NT2/D1 (cell line): ENCODE data around the gene CFAP52.
"Not testable (repeated sequence)": the region's sequence is repeated elsewhere in the genome, so short reads cannot be mapped to it uniquely, and the experiment has no call there.

Experiments used
- DNase-seq: peaks from one replicate; pipeline ENCODE4 v3.0.0-alpha.2; 2011; ENCODE audit warnings: low read depth, low spot score
- H3K27me3 ChIP-seq: 2 replicates; pipeline ENCODE4 v1.6.0; 2011; ENCODE audit warnings: mild to moderate bottlenecking; ENCODE audit not compliant: insufficient read length, insufficient read depth
- H3K36me3 ChIP-seq: 2 replicates; pipeline ENCODE4 v1.6.1; 2011; ENCODE audit warnings: mild to moderate bottlenecking, low read length, mixed read lengths; ENCODE audit not compliant: insufficient read depth, insufficient read length
- H3K4me1 ChIP-seq: 2 replicates; pipeline ENCODE4 v1.5.1; 2011; ENCODE audit not compliant: insufficient read depth, insufficient read length
- H3K4me3 ChIP-seq: 2 replicates; pipeline ENCODE4 v1.5.1; 2011; ENCODE audit warnings: low read depth; ENCODE audit not compliant: insufficient read length
- H3K9ac ChIP-seq: 2 replicates; pipeline ENCODE4 v1.6.0; 2011; ENCODE audit warnings: low read depth; ENCODE audit not compliant: insufficient read length
- H3K9me3 ChIP-seq: 2 replicates; pipeline ENCODE4 v1.5.1; 2011; ENCODE audit warnings: mild to moderate bottlenecking, low read length; ENCODE audit not compliant: insufficient read depth
- SUZ12 ChIP-seq: IDR thresholded peaks from 2 replicates; pipeline ENCODE4 v1.6.1; 2011; ENCODE audit not compliant: insufficient read length, insufficient read depth; ENCODE audit errors: extremely low read depth
- YY1 ChIP-seq: IDR thresholded peaks from 2 replicates; pipeline ENCODE4 v1.6.1; 2011; ENCODE audit not compliant: insufficient read length, insufficient read depth
- ZNF274 ChIP-seq: IDR thresholded peaks from 2 replicates; pipeline ENCODE4 v1.6.1; 2011; ENCODE audit warnings: mild to moderate bottlenecking, low read depth, low read length

The CFAP52 gene

DNA sequence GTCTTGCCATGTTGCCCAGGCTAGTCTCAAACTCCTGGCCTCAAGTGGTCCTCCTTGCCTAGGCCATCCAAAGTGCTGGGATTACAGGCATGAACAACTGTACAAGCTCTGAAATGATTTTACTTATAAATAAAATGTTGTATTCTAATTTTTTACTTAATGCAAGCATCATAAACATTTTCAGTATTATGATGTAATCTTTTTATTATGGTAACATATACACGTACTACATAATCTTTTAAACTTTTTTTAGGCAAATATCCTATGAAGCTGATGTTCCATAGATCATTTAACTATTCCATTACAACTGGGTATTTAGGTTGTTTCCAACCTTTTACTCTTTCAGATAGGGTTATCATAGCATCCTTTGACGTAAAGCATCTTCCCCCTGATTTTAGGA lies 35.1 kb downstream of the CFAP52 start:
- H3K27me3 ChIP-seq = no peaks in the 10 kb centered on the region
- H3K36me3 ChIP-seq = no peaks in the 10 kb centered on the region
- no peak for TF ChIP-seq YY1
- no peak for TF ChIP-seq ZNF274
- TF ChIP-seq SUZ12 = no peak
- H3K4me3 ChIP-seq = no peak overlapping the region
- peaks cover 6% of the 10 kb centered on the region; the same call in 1 of the 2 replicates for H3K9me3 ChIP-seq
- H3K4me1 ChIP-seq = no peaks in the 10 kb centered on the region
- no peak for DNase-seq
- no peak overlapping the region for H3K9ac ChIP-seq

DNA sequence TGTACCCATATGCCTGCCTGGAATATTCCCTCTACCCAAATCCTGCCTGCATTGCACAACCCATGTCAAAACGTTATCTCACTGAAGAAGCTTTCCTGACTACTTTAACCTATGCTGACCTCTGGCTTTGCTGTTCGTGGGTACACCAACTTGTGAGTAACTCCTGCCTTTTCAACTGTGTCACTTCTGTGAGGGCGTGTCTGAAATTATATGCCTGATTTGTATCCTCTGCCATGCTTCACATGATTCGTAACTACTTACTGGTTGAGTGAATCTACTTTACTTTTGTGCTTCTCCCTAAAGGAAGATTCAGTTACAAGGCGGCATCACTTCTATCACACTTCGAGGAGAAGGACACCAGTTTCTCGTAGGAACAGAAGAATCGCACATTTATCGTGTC lies 35.6 kb downstream of the CFAP52 start:
- peaks cover 6% of the 10 kb centered on the region; the same call in 1 of the 2 replicates for H3K9me3 ChIP-seq
- DNase-seq = no peak
- TF ChIP-seq ZNF274 (no peak), YY1 (no peak), SUZ12 (no peak)

DNA sequence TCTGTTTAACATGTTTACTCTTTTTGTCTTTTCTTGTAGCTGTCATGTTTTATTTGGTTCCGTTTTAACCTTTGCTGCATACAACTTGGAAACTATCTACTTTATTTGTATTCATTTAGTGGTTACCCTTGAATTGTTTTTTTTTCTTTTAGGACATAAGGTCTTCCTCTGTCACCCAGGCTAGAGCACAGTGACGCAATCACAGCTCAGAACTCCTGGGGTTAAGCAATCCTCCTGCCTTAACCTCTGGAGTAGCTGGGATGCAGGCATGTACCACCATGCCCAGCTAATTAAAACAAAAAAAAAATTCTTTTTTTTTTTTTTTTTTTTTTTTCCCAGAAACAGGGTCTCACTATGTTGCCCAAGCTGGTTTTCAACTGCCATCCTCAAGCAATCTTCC lies 39.0 kb downstream of the CFAP52 start:
- Histone ChIP-seq H3K36me3 (no peaks in the 10 kb centered on the region), H3K4me3 (no peak overlapping the region), H3K27me3 (no peaks in the 10 kb centered on the region), H3K9ac (no peak overlapping the region), H3K9me3 (peaks cover 6% of the 10 kb centered on the region; the same call in 1 of the 2 replicates), H3K4me1 (no peaks in the 10 kb centered on the region)
- DNase-seq = no peak
- no peak for TF ChIP-seq SUZ12
- TF ChIP-seq YY1 = no peak
- TF ChIP-seq ZNF274 = no peak

More for the DNA sequence above, 35.6 kb downstream of the CFAP52 start:
- H3K4me3 ChIP-seq = no peak overlapping the region
- no peaks in the 10 kb centered on the region for H3K4me1 ChIP-seq
- no peak overlapping the region for H3K9ac ChIP-seq
- H3K27me3 ChIP-seq = no peaks in the 10 kb centered on the region
- no peaks in the 10 kb centered on the region for H3K36me3 ChIP-seq

DNA sequence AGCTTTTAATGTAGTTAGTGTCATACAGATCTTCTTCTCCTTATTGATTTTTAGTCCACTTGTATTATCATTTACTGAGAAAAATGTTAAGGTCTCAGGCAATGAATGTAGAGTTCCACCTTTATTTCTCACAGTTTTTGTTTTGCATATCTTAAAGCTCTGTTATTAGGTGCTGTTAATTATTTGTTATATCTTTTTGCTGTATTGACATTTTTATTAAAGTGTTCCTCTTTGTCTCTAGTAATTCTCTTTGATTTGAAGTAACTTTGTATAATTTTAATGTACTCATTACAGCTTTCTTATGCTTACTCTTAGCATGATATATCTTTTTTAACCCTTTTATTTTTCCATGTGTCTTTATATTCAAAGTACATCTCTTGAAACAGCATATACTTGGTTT lies 46.5 kb downstream of the CFAP52 start:
- no peak for DNase-seq
- Histone ChIP-seq H3K27me3 (no peaks in the 10 kb centered on the region), H3K9me3 (peaks cover 13% of the 10 kb centered on the region), H3K4me1 (no peaks in the 10 kb centered on the region), H3K36me3 (no peaks in the 10 kb centered on the region), H3K9ac (no peak overlapping the region), H3K4me3 (no peak overlapping the region)
- TF ChIP-seq ZNF274 (no peak), YY1 (no peak), SUZ12 (no peak)

DNA sequence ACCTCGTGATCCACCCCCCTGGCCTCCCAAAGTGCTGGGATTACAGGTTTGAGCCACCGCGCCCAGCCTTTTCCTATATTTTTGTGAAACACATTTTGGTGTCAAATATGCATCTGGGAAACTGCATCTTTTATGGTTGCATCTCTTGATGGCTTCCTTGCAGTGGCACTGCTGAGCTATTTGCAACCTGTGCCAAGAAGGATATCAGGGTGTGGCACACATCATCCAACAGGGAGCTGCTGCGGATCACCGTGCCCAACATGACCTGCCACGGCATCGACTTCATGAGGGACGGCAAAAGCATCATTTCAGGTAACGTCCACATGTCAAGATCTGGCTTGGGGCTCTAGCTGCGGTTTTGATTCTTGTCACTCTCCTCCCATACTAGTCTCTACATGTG lies 52.1 kb downstream of the CFAP52 start:
- H3K4me1 ChIP-seq = no peaks in the 10 kb centered on the region
- TF ChIP-seq SUZ12 (no peak), ZNF274 (no peak), YY1 (no peak)
- no peak for DNase-seq
- no peaks in the 10 kb centered on the region for H3K36me3 ChIP-seq
- no peaks in the 10 kb centered on the region for H3K27me3 ChIP-seq
- no peak overlapping the region for H3K4me3 ChIP-seq
- H3K9me3 ChIP-seq = peaks cover 3% of the 10 kb centered on the region
- no peak overlapping the region for H3K9ac ChIP-seq

DNA sequence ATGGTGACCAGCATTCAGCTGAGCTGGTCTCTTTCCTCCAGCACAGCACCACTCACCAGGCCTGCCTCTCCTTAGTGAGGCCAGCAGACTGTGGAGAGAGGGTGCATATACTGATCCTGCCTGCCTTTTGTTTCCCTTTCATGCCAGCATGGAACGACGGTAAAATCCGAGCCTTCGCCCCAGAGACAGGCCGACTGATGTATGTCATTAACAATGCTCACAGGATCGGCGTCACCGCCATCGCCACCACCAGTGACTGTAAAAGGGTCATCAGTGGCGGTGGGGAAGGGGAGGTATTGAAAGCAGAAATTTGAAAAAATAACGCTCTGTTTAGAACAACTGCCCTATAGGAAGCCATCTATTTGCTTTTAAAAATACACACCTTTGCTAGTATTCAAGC lies 56.3 kb downstream of the CFAP52 start:
- Histone ChIP-seq H3K4me3 (no peak overlapping the region), H3K9me3 (no peaks in the 10 kb centered on the region), H3K27me3 (no peaks in the 10 kb centered on the region), H3K4me1 (no peaks in the 10 kb centered on the region), H3K36me3 (no peaks in the 10 kb centered on the region), H3K9ac (no peak overlapping the region)
- no peak for TF ChIP-seq SUZ12
- TF ChIP-seq YY1 = no peak
- no peak for TF ChIP-seq ZNF274
- no peak for DNase-seq

DNA sequence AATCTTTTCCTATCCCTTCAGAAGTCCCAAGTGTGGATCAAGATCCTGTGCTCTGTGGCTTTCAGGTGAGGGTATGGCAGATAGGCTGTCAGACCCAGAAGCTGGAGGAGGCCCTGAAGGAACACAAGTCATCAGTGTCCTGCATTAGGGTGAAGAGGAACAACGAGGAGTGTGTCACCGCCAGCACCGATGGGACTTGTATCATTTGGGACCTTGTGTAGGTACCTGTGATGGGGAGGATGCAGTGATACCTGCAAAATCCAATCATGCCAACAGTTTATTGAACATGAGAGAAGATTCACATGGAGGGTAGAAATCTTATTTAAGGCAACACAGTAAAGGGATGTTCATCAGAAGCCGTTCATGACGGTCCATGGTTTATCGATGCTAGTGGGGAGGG lies 58.9 kb downstream of the CFAP52 start:
- TF ChIP-seq ZNF274 = no peak
- TF ChIP-seq YY1 = no peak
- no peak for TF ChIP-seq SUZ12
- Histone ChIP-seq H3K4me3 (no peak overlapping the region), H3K9me3 (no peaks in the 10 kb centered on the region), H3K27me3 (no peaks in the 10 kb centered on the region), H3K9ac (no peak overlapping the region), H3K4me1 (no peaks in the 10 kb centered on the region), H3K36me3 (no peaks in the 10 kb centered on the region)
- no peak for DNase-seq

DNA sequence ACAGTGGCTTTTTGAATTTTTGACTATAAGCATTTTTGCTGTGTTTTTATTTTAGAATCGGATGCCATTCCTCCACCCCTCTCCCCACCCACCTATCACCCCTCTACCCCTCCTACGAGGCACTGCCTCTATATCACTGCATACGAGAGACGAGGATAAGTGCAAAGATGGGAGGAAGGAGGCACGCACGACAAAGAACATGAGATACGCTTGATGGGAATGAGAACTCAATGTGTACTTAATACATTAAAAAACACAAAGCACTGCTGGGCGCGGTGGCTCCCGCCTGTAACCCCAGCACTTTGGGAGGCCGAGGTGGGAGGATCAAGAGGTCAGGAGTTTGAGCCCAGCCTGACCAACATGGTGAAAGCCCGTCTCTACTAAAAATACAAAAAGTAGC lies 60.1 kb downstream of the CFAP52 start:
- no peaks in the 10 kb centered on the region for H3K27me3 ChIP-seq
- no peaks in the 10 kb centered on the region for H3K4me1 ChIP-seq
- H3K9me3 ChIP-seq = peaks cover 4% of the 10 kb centered on the region; the same call in 1 of the 2 replicates
- no peak overlapping the region for H3K9ac ChIP-seq
- TF ChIP-seq SUZ12 (no peak), YY1 (no peak), ZNF274 (no peak)
- H3K36me3 ChIP-seq = no peaks in the 10 kb centered on the region
- H3K4me3 ChIP-seq = no peak overlapping the region
- no peak for DNase-seq

DNA sequence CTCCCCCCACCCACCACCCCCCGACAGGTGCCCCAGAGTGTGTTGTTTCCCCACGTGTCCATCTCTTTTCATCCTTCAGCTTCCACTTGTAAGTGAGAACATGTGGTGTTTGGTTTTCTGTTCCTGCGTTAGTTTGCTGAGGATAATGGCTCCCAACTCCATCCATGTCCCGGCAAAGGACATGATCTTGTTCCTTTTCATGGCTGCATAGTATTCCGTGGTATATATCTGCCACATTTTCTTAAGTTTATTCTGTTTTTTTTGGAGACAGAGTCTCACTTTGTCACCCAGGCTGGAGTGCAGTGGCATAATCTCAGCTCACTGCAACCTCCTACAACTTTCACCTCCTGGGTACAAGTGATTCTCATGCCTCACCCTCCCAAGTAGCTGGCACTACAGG lies 63.9 kb downstream of the CFAP52 start:
- H3K4me1 ChIP-seq, DNase-seq, H3K36me3 ChIP-seq, H3K9me3 ChIP-seq, H3K27me3 ChIP-seq, H3K9ac ChIP-seq, H3K4me3 ChIP-seq: not testable (repeated sequence)
